ENCODE measurements around the gene OPCML.

Gene OPCML

GRCh38 chr11:133269267-133269666 lies 263.0 kb downstream of the OPCML start:
- Histone ChIP-seq H3K14ac (ENCODE audit: low read length) (no peak overlapping the region), H3K4ac (ENCODE audit: low read length) (no peak overlapping the region), H3K4me3 (ENCODE audit: low read length in 2 of 2) (no peak overlapping the region), H4K91ac (ENCODE audit: low read depth, low read length, poor library complexity) (no peak overlapping the region), H3K23ac (ENCODE audit: low read depth, low read length, poor library complexity) (no peak overlapping the region), H2AFZ (ENCODE audit: low read length) (no peak overlapping the region), H2BK120ac (ENCODE audit: low read depth, low read length) (no peak overlapping the region), H2AK5ac (ENCODE audit: low read depth, low read length) (no peak overlapping the region), H3K36me3 (replicated peaks in 1 of 2; ENCODE audit: control insufficient read depth in 2 of 2, insufficient read depth in 2 of 2, low read length in 2 of 2) (no peaks in the 10 kb centered on the region), H3K27ac (replicated peaks; ENCODE audit: low read length) (no peak overlapping the region), H3K9ac (ENCODE audit: low read depth, low read length, poor library complexity) (no peak overlapping the region), H3K9me3 (replicated peaks in 1 of 2; ENCODE audit: control insufficient read depth in 2 of 2, insufficient read depth in 1 of 2, low read depth in 1 of 2, low read length in 2 of 2) (no peaks in the 10 kb centered on the region), H3K4me1 (ENCODE audit: control insufficient read depth in 2 of 2, insufficient read depth in 1 of 2, low read depth in 1 of 2, low read length in 2 of 2) (peaks cover 0 to 2% of the 10 kb centered on the region in 2 donors), H3K18ac (ENCODE audit: low read length) (no peak overlapping the region), H3K4me2 (ENCODE audit: insufficient read depth, low read length, poor library complexity, severe bottlenecking) (no peak overlapping the region), H3K79me1 (ENCODE audit: low read depth, low read length) (no peaks in the 10 kb centered on the region), H2BK12ac (ENCODE audit: low read length) (no peak overlapping the region), H4K8ac (ENCODE audit: low read depth, low read length) (no peak overlapping the region), H2BK15ac (ENCODE audit: low read length) (no peak overlapping the region), H2BK5ac (ENCODE audit: low read length) (no peak overlapping the region), H3K27me3 (ENCODE audit: control insufficient read depth in 3 of 3, insufficient read depth in 3 of 3, low read depth in 1 of 3, low read length in 3 of 3) (no peaks in the 10 kb centered on the region)
- WGBS, 2 donors (ENCODE audit: extremely low coverage in 2 of 2, insufficient read length in 2 of 2, insufficient replicate concordance in 1 of 2), result no CpG with 5 or more reads among the region's 2 CpGs
- DNase-seq (ENCODE audit: low spot score), result no peak

- H2BK120ac ChIP-seq (ENCODE audit: low read depth, low read length), result no peak overlapping the region
These were observed 265.3 kb downstream of the OPCML start for GRCh38 chr11:133266986-133267385.

DNA sequence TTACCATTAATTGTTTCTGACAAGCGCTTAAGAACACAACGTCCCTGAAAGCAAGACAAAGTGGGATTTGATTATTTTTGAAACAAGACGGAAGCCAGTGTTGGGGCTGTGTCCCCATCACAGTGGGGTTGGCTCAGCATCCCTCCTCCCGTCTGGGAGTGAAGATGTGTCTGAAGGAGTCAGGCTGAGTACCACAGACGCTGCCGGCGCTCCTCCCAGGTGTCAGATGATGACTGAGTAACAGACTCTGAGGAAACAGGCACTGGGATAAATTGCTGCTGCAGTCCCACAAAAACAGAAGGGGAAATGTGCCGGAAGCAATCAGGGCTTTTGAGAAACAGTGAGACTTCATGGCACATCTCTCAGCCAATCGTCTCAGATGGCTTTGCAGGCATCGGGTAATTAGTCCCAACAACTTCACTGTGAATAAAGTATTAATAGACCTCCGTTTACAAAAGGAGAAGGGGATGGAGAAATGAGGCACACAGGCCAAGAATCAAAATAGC lies 266.7 kb downstream of the OPCML start:
- no peak for DNase-seq (ENCODE audit: low spot score)
- Histone ChIP-seq H3K9me3 (replicated peaks in 1 of 2; ENCODE audit: control insufficient read depth in 2 of 2, insufficient read depth in 1 of 2, low read depth in 1 of 2, low read length in 2 of 2) (no peaks in the 10 kb centered on the region), H2AK5ac (ENCODE audit: low read depth, low read length) (no peak overlapping the region)

More at GRCh38 chr11:133266986-133267385, 265.3 kb downstream of the OPCML start:
- Histone ChIP-seq H3K9ac (ENCODE audit: low read depth, low read length, poor library complexity) (no peak overlapping the region), H2BK15ac (ENCODE audit: low read length) (no peak overlapping the region), H3K4me1 (ENCODE audit: control insufficient read depth in 2 of 2, insufficient read depth in 1 of 2, low read depth in 1 of 2, low read length in 2 of 2) (peaks cover 0 to 2% of the 10 kb centered on the region in 2 donors), H3K23ac (ENCODE audit: low read depth, low read length, poor library complexity) (no peak overlapping the region), H3K79me1 (ENCODE audit: low read depth, low read length) (no peaks in the 10 kb centered on the region), H2BK12ac (ENCODE audit: low read length) (no peak overlapping the region), H2BK5ac (ENCODE audit: low read length) (no peak overlapping the region), H3K27me3 (ENCODE audit: control insufficient read depth in 3 of 3, insufficient read depth in 3 of 3, low read depth in 1 of 3, low read length in 3 of 3) (no peaks in the 10 kb centered on the region), H4K91ac (ENCODE audit: low read depth, low read length, poor library complexity) (no peak overlapping the region), H3K4me3 (ENCODE audit: low read length in 2 of 2) (no peak overlapping the region), H2AK5ac (ENCODE audit: low read depth, low read length) (no peak overlapping the region), H4K8ac (ENCODE audit: low read depth, low read length) (no peak overlapping the region), H3K4ac (ENCODE audit: low read length) (no peak overlapping the region), H3K36me3 (replicated peaks in 1 of 2; ENCODE audit: control insufficient read depth in 2 of 2, insufficient read depth in 2 of 2, low read length in 2 of 2) (no peaks in the 10 kb centered on the region), H3K27ac (replicated peaks; ENCODE audit: low read length) (no peak overlapping the region), H3K14ac (ENCODE audit: low read length) (no peak overlapping the region), H3K9me3 (replicated peaks in 1 of 2; ENCODE audit: control insufficient read depth in 2 of 2, insufficient read depth in 1 of 2, low read depth in 1 of 2, low read length in 2 of 2) (no peaks in the 10 kb centered on the region), H2AFZ (ENCODE audit: low read length) (no peak overlapping the region), H3K4me2 (ENCODE audit: insufficient read depth, low read length, poor library complexity, severe bottlenecking) (no peak overlapping the region), H3K18ac (ENCODE audit: low read length) (no peak overlapping the region)
- DNase-seq (ENCODE audit: low spot score), result no peak
- WGBS, 2 donors (ENCODE audit: extremely low coverage in 2 of 2, insufficient read length in 2 of 2, insufficient replicate concordance in 1 of 2), result no CpG with 5 or more reads among the region's 6 CpGs

GRCh38 chr11:133263332-133263731 lies 269.0 kb downstream of the OPCML start:
- H2AK5ac ChIP-seq (ENCODE audit: low read depth, low read length), result no peak overlapping the region
- H4K91ac ChIP-seq (ENCODE audit: low read depth, low read length, poor library complexity), result no peak overlapping the region
- H4K8ac ChIP-seq (ENCODE audit: low read depth, low read length), result no peak overlapping the region
- H3K4me3 ChIP-seq (ENCODE audit: low read length in 2 of 2), result no peak overlapping the region
- no peaks in the 10 kb centered on the region for H3K27me3 ChIP-seq (ENCODE audit: control insufficient read depth in 3 of 3, insufficient read depth in 3 of 3, low read depth in 1 of 3, low read length in 3 of 3)
- no peaks in the 10 kb centered on the region for H3K4me1 ChIP-seq (ENCODE audit: control insufficient read depth in 2 of 2, insufficient read depth in 1 of 2, low read depth in 1 of 2, low read length in 2 of 2)
- no peaks in the 10 kb centered on the region for H3K9me3 ChIP-seq (replicated peaks in 1 of 2; ENCODE audit: control insufficient read depth in 2 of 2, insufficient read depth in 1 of 2, low read depth in 1 of 2, low read length in 2 of 2)
- no peak overlapping the region for H3K23ac ChIP-seq (ENCODE audit: low read depth, low read length, poor library complexity)
- H3K4me2 ChIP-seq (ENCODE audit: insufficient read depth, low read length, poor library complexity, severe bottlenecking), result no peak overlapping the region
- H2BK15ac ChIP-seq (ENCODE audit: low read length), result no peak overlapping the region
- no peaks in the 10 kb centered on the region for H3K36me3 ChIP-seq (replicated peaks in 1 of 2; ENCODE audit: control insufficient read depth in 2 of 2, insufficient read depth in 2 of 2, low read length in 2 of 2)
- no peak overlapping the region for H3K14ac ChIP-seq (ENCODE audit: low read length)
- no peak overlapping the region for H2BK120ac ChIP-seq (ENCODE audit: low read depth, low read length)
- no peak overlapping the region for H3K4ac ChIP-seq (ENCODE audit: low read length)
- H2BK12ac ChIP-seq (ENCODE audit: low read length), result no peak overlapping the region
- no peak overlapping the region for H3K18ac ChIP-seq (ENCODE audit: low read length)
- no peaks in the 10 kb centered on the region for H3K79me1 ChIP-seq (ENCODE audit: low read depth, low read length)
- H2AFZ ChIP-seq (ENCODE audit: low read length), result no peak overlapping the region
- H3K27ac ChIP-seq (replicated peaks; ENCODE audit: low read length), result no peak overlapping the region
- H3K9ac ChIP-seq (ENCODE audit: low read depth, low read length, poor library complexity), result no peak overlapping the region
- DNase-seq (ENCODE audit: low spot score), result no peak
- no CpG with 5 or more reads among the region's 2 CpGs for WGBS, 2 donors (ENCODE audit: extremely low coverage in 2 of 2, insufficient read length in 2 of 2, insufficient replicate concordance in 1 of 2)
- no peak overlapping the region for H2BK5ac ChIP-seq (ENCODE audit: low read length)

More for the DNA sequence above, 266.7 kb downstream of the OPCML start:
- Histone ChIP-seq H3K4ac (ENCODE audit: low read length) (no peak overlapping the region), H3K27ac (replicated peaks; ENCODE audit: low read length) (no peak overlapping the region), H3K9ac (ENCODE audit: low read depth, low read length, poor library complexity) (no peak overlapping the region), H3K27me3 (ENCODE audit: control insufficient read depth in 3 of 3, insufficient read depth in 3 of 3, low read depth in 1 of 3, low read length in 3 of 3) (no peaks in the 10 kb centered on the region), H3K18ac (ENCODE audit: low read length) (no peak overlapping the region), H2BK15ac (ENCODE audit: low read length) (no peak overlapping the region), H4K91ac (ENCODE audit: low read depth, low read length, poor library complexity) (no peak overlapping the region), H2BK5ac (ENCODE audit: low read length) (no peak overlapping the region), H3K36me3 (replicated peaks in 1 of 2; ENCODE audit: control insufficient read depth in 2 of 2, insufficient read depth in 2 of 2, low read length in 2 of 2) (no peaks in the 10 kb centered on the region), H2BK12ac (ENCODE audit: low read length) (no peak overlapping the region), H3K14ac (ENCODE audit: low read length) (no peak overlapping the region), H3K79me1 (ENCODE audit: low read depth, low read length) (no peaks in the 10 kb centered on the region), H3K4me2 (ENCODE audit: insufficient read depth, low read length, poor library complexity, severe bottlenecking) (no peak overlapping the region), H3K4me1 (ENCODE audit: control insufficient read depth in 2 of 2, insufficient read depth in 1 of 2, low read depth in 1 of 2, low read length in 2 of 2) (no peaks in the 10 kb centered on the region), H3K4me3 (ENCODE audit: low read length in 2 of 2) (no peak overlapping the region), H4K8ac (ENCODE audit: low read depth, low read length) (no peak overlapping the region), H2BK120ac (ENCODE audit: low read depth, low read length) (no peak overlapping the region), H3K23ac (ENCODE audit: low read depth, low read length, poor library complexity) (no peak overlapping the region), H2AFZ (ENCODE audit: low read length) (no peak overlapping the region)
- WGBS, 2 donors (ENCODE audit: extremely low coverage in 2 of 2, insufficient read length in 2 of 2, insufficient replicate concordance in 1 of 2), result no CpG with 5 or more reads among the region's 11 CpGs
